ENCODE measurements around the gene CCRL2.

The CCRL2 gene

GRCh38 chr3:46416811-46417510 is 9.9 kb downstream of the CCRL2 start:
- Histone ChIP-seq H3K4me3 (ENCODE audit: low read depth, low read length) (no peak overlapping the region), H3K9me3 (ENCODE audit: control insufficient read depth, insufficient read depth, low read depth, low read length) (no peaks in the 10 kb centered on the region), H3K4me1 (ENCODE audit: control insufficient read depth, insufficient read depth, low read length) (no peaks in the 10 kb centered on the region), H3K36me3 (ENCODE audit: control insufficient read depth in 2 of 2, insufficient read depth in 1 of 2, low read length in 2 of 2) (no peaks in the 10 kb centered on the region), H3K27ac (ENCODE audit: extremely low read depth, low read depth, low read length) (no peak overlapping the region)
- POLR2A ChIA-PET: no interaction called here
- TF ChIP-seq ZNF645 (tag by site-specific recombination; IDR thresholded peaks at IDR 0.05) (no peak), SCRT2 (tag by site-specific recombination; IDR thresholded peaks at IDR 0.05) (peak; percentile 49; the same call in 1 of the 2 replicates), ZNF701 (tag by site-specific recombination; IDR thresholded peaks at IDR 0.05) (no peak), SCRT1 (tag by site-specific recombination; IDR thresholded peaks at IDR 0.05; ENCODE audit: borderline replicate concordance) (peak; percentile 21; the same call in 1 of the 2 replicates)
- TF ChIP-seq, protein P1, sequence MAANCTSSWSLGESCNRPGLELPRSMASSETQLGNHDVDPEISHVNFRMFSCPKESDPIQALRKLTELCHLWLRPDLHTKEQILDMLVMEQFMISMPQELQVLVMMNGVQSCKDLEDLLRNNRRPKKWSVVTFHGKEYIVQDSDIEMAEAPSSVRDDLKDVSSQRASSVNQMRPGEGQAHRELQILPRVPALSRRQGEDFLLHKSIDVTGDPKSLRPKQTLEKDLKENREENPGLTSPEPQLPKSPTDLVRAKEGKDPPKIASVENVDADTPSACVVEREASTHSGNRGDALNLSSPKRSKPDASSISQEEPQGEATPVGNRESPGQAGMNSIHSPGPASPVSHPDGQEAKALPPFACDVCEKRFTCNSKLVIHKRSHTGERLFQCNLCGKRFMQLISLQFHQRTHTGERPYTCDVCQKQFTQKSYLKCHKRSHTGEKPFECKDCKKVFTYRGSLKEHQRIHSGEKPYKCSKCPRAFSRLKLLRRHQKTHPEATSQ (tag by site-specific recombination; IDR thresholded peaks at IDR 0.05): no peak
- CTCF ChIA-PET: interaction anchor here (0.7 kb wide), 1 partner anchor 130 kb away, joined by 3 read pairs; no protein-coding TSS in a partner anchor

- no peaks in the 10 kb centered on the region for H3K4me1 ChIP-seq (ENCODE audit: control insufficient read depth, insufficient read depth, low read length)
- H3K4me3 ChIP-seq (ENCODE audit: low read depth, low read length): no peak overlapping the region
- H3K9me3 ChIP-seq (ENCODE audit: control insufficient read depth, insufficient read depth, low read depth, low read length): no peaks in the 10 kb centered on the region
- no peak for TF ChIP-seq ZNF266 (tag by site-specific recombination; IDR thresholded peaks at IDR 0.05; ENCODE audit: low read depth)
- no peak for TF ChIP-seq KLF1 (tag by site-specific recombination; IDR thresholded peaks at IDR 0.05)
- TF ChIP-seq ZNF792 (tag by site-specific recombination; IDR thresholded peaks at IDR 0.05): no peak
- no peak for TF ChIP-seq ZNF394 (tag by site-specific recombination; IDR thresholded peaks at IDR 0.05; ENCODE audit: borderline replicate concordance)
- no peak for TF ChIP-seq SP2 (tag by site-specific recombination; IDR thresholded peaks at IDR 0.05)
- no peak for TF ChIP-seq ZNF155 (tag by site-specific recombination; IDR thresholded peaks at IDR 0.05)
- TF ChIP-seq, protein P2, sequence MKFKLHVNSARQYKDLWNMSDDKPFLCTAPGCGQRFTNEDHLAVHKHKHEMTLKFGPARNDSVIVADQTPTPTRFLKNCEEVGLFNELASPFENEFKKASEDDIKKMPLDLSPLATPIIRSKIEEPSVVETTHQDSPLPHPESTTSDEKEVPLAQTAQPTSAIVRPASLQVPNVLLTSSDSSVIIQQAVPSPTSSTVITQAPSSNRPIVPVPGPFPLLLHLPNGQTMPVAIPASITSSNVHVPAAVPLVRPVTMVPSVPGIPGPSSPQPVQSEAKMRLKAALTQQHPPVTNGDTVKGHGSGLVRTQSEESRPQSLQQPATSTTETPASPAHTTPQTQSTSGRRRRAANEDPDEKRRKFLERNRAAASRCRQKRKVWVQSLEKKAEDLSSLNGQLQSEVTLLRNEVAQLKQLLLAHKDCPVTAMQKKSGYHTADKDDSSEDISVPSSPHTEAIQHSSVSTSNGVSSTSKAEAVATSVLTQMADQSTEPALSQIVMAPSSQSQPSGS (tag by site-specific recombination; IDR thresholded peaks at IDR 0.05; ENCODE audit: low read depth): no peak
- ChIA-PET POLR2A (no interaction called here), CTCF (interaction anchor here (0.7 kb wide), 1 partner anchor 129 kb away, joined by 3 read pairs; no protein-coding TSS in a partner anchor)
- H3K36me3 ChIP-seq (ENCODE audit: control insufficient read depth in 2 of 2, insufficient read depth in 1 of 2, low read length in 2 of 2): no peaks in the 10 kb centered on the region
- H3K27ac ChIP-seq (ENCODE audit: extremely low read depth, low read depth, low read length): no peak overlapping the region
These were observed 11.0 kb downstream of the CCRL2 start for GRCh38 chr3:46417841-46418611.

- no peak overlapping the region for H3K27ac ChIP-seq (ENCODE audit: extremely low read depth, low read depth, low read length)
- CTCF ChIA-PET: no interaction called here
- POLR2A ChIA-PET: no interaction called here
- no peaks in the 10 kb centered on the region for H3K4me1 ChIP-seq (ENCODE audit: control insufficient read depth, insufficient read depth, low read length)
- TF ChIP-seq, protein P3, sequence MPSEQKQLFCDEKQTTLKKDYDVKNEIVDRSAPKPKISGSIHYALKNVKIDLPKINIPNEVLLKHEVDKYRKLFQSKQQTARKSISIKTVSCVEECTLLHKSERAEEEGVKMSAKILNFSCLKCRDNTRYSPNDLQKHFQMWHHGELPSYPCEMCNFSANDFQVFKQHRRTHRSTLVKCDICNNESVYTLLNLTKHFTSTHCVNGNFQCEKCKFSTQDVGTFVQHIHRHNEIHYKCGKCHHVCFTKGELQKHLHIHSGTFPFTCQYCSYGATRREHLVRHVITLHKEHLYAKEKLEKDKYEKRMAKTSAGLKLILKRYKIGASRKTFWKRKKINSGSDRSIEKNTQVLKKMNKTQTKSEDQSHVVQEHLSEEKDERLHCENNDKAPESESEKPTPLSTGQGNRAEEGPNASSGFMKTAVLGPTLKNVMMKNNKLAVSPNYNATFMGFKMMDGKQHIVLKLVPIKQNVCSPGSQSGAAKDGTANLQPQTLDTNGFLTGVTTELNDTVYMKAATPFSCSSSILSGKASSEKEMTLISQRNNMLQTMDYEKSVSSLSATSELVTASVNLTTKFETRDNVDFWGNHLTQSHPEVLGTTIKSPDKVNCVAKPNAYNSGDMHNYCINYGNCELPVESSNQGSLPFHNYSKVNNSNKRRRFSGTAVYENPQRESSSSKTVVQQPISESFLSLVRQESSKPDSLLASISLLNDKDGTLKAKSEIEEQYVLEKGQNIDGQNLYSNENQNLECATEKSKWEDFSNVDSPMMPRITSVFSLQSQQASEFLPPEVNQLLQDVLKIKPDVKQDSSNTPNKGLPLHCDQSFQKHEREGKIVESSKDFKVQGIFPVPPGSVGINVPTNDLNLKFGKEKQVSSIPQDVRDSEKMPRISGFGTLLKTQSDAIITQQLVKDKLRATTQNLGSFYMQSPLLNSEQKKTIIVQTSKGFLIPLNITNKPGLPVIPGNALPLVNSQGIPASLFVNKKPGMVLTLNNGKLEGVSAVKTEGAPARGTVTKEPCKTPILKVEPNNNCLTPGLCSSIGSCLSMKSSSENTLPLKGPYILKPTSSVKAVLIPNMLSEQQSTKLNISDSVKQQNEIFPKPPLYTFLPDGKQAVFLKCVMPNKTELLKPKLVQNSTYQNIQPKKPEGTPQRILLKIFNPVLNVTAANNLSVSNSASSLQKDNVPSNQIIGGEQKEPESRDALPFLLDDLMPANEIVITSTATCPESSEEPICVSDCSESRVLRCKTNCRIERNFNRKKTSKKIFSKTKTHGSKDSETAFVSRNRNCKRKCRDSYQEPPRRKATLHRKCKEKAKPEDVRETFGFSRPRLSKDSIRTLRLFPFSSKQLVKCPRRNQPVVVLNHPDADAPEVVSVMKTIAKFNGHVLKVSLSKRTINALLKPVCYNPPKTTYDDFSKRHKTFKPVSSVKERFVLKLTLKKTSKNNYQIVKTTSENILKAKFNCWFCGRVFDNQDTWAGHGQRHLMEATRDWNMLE (tag by site-specific recombination; conservative IDR thresholded peaks at IDR 0.05; ENCODE audit: low read depth): no peak
- no peak for TF ChIP-seq ZNF645 (tag by site-specific recombination; IDR thresholded peaks at IDR 0.05)
- TF ChIP-seq, protein P4, sequence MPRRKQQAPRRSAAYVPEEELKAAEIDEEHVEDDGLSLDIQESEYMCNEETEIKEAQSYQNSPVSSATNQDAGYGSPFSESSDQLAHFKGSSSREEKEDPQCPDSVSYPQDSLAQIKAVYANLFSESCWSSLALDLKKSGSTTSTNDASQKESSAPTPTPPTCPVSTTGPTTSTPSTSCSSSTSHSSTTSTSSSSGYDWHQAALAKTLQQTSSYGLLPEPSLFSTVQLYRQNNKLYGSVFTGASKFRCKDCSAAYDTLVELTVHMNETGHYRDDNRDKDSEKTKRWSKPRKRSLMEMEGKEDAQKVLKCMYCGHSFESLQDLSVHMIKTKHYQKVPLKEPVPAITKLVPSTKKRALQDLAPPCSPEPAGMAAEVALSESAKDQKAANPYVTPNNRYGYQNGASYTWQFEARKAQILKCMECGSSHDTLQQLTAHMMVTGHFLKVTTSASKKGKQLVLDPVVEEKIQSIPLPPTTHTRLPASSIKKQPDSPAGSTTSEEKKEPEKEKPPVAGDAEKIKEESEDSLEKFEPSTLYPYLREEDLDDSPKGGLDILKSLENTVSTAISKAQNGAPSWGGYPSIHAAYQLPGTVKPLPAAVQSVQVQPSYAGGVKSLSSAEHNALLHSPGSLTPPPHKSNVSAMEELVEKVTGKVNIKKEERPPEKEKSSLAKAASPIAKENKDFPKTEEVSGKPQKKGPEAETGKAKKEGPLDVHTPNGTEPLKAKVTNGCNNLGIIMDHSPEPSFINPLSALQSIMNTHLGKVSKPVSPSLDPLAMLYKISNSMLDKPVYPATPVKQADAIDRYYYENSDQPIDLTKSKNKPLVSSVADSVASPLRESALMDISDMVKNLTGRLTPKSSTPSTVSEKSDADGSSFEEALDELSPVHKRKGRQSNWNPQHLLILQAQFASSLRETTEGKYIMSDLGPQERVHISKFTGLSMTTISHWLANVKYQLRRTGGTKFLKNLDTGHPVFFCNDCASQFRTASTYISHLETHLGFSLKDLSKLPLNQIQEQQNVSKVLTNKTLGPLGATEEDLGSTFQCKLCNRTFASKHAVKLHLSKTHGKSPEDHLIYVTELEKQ (tag by site-specific recombination; IDR thresholded peaks at IDR 0.05; ENCODE audit: borderline replicate concordance): no peak
- no peak overlapping the region for H3K4me3 ChIP-seq (ENCODE audit: low read depth, low read length)
- no peaks in the 10 kb centered on the region for H3K9me3 ChIP-seq (ENCODE audit: control insufficient read depth, insufficient read depth, low read depth, low read length)
- H3K36me3 ChIP-seq (ENCODE audit: control insufficient read depth in 2 of 2, insufficient read depth in 1 of 2, low read length in 2 of 2): no peaks in the 10 kb centered on the region
These were observed 12.8 kb downstream of the CCRL2 start for GRCh38 chr3:46419816-46420215.
